HG02588 (cell line): Measurements from ENCODE around the gene RNFT2.
A peak's percentile ranks its signal among the peaks of the same experiment; 100 is the strongest.

Experiments
- ATAC-seq: cut with Tn5 transposase; IDR thresholded peaks from one replicate; pipeline ENCODE4 v1.9.1; 2021; ENCODE audit warnings: mild to moderate bottlenecking, moderate library complexity; ENCODE audit not compliant: unreplicated experiment

The RNFT2 gene

GRCh38 chr12:116737774-116738657 is at the start of gene RNFT2, which contains the start of gene SPRING1:
TSS of gene RNFT2 (plus strand) at chr12:116738315. CDS start at chr12:116740498, 2,183 bp downstream.
TSS of gene SPRING1 (minus strand) at chr12:116738069. CDS start at chr12:116737900, 169 bp downstream.
- ATAC-seq = peak; percentile 97

GRCh38 chr12:116689521-116689920 is 48.6 kb upstream of the RNFT2 start:
- ATAC-seq = no peak

DNA sequence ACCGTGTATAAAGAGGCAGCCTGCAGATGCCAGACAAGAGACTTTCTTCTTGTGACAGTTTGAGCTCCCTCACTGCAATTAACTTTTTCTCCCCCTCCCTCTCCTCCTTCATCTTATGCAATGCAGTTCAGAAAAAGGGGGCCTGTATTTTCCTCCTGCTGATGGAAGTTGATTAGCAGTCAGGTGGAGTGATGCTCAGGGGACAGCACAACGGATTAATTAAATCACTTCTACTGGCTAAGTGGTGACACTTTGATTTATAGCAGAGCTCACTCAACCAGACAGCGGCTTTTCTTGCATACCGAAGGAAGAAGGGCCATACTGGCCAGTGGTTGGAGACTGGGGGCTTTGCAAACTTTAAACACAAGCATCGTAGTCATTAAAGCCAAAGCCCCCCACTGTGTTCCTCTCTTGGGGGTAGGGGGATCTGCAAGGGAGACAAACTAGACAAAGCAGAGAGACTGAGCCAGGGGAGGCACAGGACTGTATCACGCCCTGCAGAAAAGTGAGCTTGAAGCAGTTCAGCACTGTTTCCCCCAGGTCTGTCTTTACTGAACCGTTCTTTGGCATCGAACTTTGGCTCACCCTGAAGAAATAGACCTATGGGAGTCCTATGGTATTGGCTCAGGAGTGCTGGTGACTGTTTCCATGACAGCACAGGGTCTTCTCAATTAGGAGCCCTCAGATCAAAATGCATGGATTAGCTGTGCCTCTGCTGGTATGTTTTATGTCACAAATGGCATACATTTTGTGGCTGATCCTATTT is 48.0 kb upstream of the RNFT2 start:
- ATAC-seq = no peak

DNA sequence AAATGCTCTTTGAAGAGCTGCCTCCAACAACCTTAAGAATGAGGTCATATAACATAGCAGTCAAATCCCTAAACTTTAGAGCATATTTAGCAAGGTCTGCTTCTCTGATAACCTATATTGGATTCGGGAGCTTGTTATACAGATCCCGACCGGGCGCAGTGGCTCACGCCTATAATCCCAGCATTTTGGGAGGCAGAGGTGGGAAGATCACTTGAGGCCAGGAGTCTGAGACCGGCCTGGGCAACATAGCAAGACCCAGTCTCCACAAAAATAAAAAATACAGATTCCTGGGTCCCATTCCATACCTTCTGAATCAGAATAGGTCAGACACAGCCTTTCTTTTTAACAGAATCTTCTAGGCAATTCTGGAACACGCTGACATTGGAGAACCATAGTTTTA is 46.9 kb upstream of the RNFT2 start:
- ATAC-seq = no peak

- no peak for ATAC-seq
Observed at GRCh38 chr12:116691636-116692035, 46.5 kb upstream of the RNFT2 start.

GRCh38 chr12:116692605-116693004 is 45.5 kb upstream of the RNFT2 start:
- ATAC-seq = no peak

DNA sequence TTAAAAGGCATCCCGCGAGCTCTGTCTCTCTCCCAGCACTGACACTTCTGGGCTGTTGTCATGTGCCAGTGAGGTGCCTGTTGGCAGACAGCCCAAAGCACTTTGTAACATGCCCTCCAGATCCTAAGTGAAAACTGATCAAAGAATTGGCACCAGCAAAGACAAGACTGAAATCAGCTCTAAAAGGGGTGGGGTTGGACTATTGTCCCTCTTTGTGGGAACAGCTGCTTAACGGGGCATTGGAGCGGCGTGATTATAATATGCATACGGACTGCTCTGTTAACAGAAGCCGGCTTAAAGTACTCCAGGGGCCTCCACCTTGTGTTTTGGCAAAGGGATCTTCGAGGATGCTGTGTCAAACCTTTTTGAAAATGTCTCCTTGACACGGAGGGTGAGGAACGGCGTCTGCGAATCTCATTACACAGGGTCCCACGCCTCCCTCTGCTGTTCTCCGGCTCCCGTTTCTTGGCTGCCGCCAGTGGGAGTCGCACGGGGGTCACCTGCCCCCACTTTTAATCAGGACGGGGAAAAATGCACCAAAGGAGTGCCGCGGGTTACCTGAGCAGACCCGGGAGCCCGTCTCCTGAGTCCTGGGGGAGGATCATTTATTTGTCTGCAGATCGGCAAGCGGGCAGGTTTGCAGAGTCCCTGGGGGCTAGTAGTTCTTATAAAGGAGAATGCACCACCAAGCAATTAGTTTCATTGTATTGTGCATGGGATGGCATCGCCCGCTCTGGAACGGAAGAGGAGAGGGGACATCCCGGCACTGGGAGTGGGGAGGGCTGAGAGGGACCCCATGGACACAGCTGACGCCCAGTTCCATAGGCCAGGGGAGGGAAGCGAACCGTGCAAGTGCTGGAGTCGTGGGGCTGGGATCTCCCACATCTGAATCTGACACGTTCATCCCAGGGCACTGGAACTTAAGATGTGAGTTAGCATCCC is 44.6 kb upstream of the RNFT2 start:
- no peak for ATAC-seq

DNA sequence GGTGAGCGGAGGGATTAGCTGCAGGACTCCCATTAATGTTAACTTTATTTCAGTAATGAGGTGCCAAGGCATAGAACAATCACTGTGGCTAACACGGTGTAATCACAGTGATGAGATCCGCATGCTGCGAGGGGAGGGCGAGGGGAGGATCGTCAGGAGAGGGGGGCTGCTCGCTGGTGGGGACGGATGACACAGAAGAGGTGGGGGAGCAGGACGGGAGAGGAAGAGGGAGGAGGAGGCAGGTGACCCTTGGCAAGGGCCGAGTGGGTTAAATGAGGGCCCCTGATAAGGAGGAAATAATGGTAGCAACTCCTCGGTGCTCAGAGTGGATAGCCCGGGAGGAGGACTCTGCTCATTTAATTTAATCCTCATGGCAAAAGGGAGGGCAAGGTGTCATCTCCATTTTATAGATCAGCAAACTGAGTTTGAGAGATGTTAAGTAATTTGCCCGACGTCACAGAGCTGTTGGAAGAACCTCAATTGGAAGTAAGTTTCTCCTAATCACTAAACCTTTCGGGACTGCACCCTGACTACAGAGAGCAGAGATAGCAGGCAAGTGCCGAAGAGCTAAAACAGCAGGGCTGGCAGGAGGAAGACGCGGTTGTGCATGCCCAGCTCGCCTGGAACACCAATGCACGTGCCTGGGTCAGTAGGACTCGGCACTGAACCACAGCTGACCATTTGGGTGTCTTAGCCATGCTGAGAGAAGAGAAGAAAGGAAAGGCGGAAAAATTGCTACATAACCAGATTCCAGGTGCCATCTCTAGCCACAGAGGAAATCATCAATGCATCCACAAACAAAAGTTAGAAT is 43.3 kb upstream of the RNFT2 start:
- ATAC-seq = no peak

DNA sequence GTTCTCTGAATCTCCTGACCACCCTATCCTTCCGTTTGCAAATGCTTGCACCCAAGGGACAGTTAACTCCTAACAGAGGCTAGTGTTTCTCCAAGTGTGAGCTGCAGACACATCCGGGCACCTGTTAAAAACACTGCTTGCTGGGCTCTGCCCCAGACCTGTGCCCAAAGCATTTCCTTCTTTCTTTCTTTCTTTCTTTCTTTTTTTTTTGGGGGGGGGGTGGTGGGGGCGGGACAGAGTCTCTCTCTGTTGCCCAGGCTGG is 42.7 kb upstream of the RNFT2 start:
- no peak for ATAC-seq

GRCh38 chr12:116697305-116697704 is 40.8 kb upstream of the RNFT2 start:
- ATAC-seq = no peak

GRCh38 chr12:116697716-116698115 is 40.4 kb upstream of the RNFT2 start:
- no peak for ATAC-seq

- no peak for ATAC-seq
Observed at GRCh38 chr12:116698116-116698515, 40.0 kb upstream of the RNFT2 start.

GRCh38 chr12:116698554-116699075 is 39.5 kb upstream of the RNFT2 start:
- ATAC-seq = no peak

DNA sequence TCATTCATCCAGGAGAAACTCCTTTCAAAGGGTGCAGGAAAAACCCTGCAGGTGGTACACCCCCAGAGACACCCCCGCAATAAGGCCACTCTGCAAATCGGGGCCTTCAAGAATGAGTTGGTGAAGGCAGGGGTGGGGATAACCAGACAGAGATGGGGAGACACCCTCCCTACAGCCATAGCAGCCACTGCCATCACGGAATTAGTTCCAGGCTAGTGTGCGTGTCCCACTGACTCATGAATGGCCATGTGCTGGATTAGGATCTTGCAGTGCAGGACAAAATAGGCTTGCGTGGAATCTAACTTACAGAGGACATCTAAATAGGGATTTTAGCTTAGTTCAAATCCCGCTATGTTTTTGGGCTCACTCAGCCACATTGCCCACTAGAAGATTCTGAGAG is 38.0 kb upstream of the RNFT2 start:
- no peak for ATAC-seq

GRCh38 chr12:116701432-116701831 is 36.7 kb upstream of the RNFT2 start:
- ATAC-seq = no peak

DNA sequence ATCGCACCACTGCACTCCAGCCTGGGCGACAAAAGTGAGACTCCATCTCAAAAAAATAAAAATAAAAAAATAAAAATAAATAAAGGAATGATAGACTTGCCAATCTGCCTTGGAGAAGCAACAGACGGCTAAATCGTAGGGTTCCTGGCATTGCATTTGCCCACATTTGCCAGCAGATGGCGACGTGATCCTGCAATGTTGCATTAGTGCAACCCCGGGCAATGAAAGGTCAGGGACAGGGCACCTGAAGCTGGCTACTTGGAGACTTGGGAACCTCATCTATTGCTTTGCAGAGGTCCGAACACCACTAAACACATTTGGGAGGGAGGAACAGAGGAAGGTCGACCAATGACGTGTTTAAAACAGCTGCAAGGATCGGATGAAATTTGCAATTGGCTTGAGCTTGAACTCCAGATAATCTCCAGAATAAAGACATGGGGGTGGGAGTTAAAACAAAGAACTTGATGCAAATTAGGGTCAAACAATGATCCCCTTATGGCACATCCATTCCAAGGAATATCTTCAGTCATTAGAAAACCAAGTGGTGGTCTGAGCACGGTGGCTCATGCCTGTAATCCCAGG is 34.8 kb upstream of the RNFT2 start:
- no peak for ATAC-seq

DNA sequence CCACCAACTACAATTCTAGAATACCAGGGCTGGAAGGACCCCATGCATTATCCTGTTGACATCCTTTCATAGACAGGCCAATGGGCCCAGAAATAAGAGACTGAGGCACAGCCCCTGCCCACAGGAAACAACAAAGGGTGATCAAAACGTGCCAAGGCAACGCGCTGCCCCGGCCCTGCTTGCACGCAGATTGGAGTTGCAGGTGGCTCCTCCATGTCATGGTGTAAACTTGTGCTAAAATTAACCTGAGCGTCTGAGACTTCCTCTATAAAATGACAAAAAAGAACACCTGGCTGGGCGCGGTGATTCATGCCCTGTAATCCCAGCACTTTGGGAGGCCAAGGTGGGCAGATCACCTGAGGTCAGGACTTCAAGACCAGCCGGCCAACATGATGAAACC is 30.4 kb upstream of the RNFT2 start:
- ATAC-seq = no peak

GRCh38 chr12:116708826-116709756 is 29.0 kb upstream of the RNFT2 start:
- no peak for ATAC-seq

DNA sequence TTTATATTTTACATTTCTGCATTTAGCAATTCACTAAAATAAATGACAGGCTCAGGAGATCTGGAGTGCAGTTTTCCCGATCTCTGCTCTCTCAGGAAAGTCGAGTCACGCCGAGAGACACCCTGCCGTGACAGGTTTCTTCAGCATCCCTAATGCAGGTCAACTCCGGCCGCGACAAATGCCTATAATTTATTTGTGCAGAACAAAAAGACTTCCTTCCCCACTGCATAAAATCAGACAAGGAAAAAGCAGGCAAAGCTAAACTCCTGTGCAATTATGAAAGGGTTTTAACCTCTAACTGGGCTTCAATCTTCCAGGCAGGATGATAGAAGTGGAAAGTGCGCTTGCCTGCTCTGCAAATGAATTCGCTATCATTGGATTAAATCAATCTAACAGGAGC is 28.3 kb upstream of the RNFT2 start:
- no peak for ATAC-seq
